ENCODE measurements around the gene FATE1.

- TF ChIP-seq CTCF (IDR thresholded peaks at IDR 0.05 in 8 of 11, conservative IDR thresholded peaks at IDR 0.05 in 3 of 11), result no peak
- TF ChIP-seq POLR2A (IDR thresholded peaks at IDR 0.05), result no peak
- TF ChIP-seq POLR2AphosphoS5 (IDR thresholded peaks at IDR 0.05), result no peak
These were observed 55.9 kb downstream of the FATE1 start for GRCh38 chrX:151771726-151772125.

Measured in spleen (tissue), 7 donors.